T47D (cell line): ENCODE measurements around the gene STX18.
"Not testable (repeated sequence)": the region's sequence is repeated elsewhere in the genome, so short reads cannot be mapped to it uniquely, and the experiment has no call there.

Source experiments
- DNase-seq, 2 experiments: peaks; one replicate each; pipeline versions ENCODE4 v3.0.0 to v3.0.0-alpha.2; 2011 to 2012; ENCODE audit warnings: low read depth in 1 of 2, low spot score in 1 of 2
- JUND ChIP-seq: IDR thresholded peaks from 2 replicates; pipeline ENCODE4 v1.6.1; 2012; ENCODE audit warnings: low read depth
- in situ Hi-C: cut with HindIII; loops from 2 replicates; pipeline ENCODE4 v1.10.0; 2016; ENCODE audit warnings: low sequenced_read_pairs, low pct_unique_long_range_greater_than_20kb

STX18 gene

DNA sequence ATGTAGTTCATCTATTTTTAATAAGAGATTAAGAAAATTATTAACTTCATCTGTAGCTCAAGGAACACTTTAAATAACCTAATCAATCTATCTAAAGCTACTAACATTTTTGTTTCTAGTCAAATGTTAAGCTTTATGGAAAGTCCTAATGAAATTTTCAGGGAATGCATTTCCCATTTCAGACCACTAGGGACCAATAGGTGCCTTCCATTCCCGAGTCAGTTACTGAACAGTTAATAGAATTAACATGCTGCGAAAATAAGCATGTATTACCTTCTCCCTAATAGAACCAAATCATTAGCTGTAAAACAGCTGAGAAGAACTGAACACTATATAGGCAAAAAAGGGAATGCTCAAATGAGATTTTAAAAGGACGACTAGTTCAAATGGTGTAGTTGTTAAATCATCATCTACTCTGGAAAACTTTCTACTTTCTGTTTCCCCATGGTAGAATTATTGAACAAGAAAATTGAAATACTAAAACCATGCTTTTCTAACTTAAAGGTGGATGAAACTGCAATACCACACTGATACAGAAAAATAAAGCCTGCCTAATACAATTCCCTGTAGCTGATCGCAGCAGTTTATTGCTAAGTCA, 22.5 kb downstream of the STX18 start:
- no peak for TF ChIP-seq JUND
- in situ Hi-C loops, result no loop called here
- DNase-seq, result peak in 1 of 2 experiments; percentile 41

DNA sequence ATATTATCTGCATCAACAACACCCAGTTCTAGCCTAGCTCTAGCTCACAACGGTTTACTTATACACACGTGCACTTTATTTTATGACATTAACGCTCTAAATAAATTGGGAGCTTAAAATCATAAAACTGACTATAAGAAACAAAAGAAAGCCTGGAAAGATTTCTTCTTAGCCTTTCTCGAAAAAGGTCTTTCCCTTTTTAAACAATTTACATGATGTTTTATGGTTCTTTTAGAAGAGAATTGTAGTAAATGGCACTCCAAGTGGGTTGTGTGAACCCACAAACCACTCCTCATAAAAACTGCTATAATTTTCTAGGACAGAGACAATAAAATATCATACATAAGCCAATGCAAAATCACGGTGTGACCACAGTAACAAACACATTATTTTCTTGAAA, 23.1 kb downstream of the STX18 start:
- in situ Hi-C loops, result no loop called here
- no peak for TF ChIP-seq JUND
- DNase-seq, result no peak

DNA sequence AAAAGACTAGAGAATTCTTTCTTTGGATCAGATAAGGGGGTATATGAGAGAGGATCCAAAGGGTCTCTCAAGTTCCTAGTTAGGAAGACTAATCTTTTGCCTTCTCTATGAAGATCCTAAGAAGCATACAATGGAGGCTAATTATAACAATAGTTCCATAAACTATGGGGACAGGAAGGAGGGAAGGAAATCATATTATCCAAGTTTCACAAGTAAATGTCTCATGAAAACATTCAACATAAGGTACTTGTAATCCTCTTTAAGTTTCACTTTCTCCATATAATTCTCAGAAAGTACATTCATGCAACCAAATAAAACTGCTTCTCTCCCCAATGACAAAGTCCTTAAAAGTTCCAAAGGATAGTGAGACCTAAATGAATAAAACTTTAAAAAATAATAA, 27.1 kb downstream of the STX18 start:
- DNase-seq, result no peak
- in situ Hi-C loops, result no loop called here
- TF ChIP-seq JUND, result no peak

DNA sequence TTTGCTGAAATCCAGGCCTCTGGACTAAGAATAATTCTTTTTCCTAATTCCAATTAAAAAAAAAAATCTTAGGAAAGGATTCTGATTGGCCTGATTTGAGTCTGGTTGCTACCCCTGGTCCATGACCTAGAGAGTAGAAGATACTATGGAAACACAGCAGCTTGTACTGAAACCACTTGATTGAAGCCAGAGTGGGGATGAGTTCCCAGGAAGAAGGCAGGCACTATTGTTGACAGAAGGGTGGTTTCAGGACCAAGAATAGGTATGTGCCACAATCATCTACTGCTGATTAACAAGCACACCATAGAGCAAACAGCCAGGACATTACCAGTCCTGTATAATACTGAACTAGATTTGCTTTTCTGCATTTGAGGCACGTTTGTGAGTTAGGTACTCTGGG, 29.6 kb downstream of the STX18 start:
- in situ Hi-C loops, result no loop called here
- TF ChIP-seq JUND, result no peak
- no peak for DNase-seq

DNA sequence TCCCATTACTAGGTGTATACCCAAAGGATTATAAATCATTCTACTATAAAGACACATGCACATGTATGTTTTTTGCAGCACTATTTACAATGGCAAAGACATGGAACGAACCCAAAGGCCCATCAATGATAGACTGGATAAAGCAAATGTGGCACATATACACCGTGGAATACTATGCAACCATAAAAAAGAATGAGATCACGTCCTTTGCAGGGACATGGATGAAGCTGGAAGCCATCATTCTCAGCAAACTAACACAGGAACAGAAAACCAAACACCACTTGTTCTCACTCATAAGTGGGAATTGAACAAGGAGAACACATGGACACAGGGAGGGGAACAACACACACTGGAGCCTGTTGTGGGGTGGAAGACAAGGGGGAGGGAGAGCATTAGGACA, 31.2 kb downstream of the STX18 start:
- DNase-seq, in situ Hi-C loops: not testable (repeated sequence)

DNA sequence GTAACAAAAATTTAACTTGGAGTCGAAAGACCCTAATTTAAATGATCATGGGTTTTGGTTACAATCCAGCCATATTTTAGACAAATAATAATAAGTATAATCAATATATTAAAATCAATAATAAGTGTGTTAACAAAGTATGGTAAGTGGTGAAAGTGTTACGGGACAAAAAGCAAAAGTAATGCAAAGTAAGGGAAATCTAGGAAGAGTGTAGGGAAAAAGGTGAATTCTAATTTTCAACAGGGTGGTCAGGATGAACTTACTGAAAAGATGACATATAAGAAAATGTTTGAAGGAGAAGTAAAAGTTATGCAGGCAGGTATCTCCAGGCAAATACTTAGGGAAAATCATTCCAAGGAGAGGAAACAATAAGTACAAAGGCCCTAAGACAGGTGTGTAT, 32.3 kb downstream of the STX18 start:
- DNase-seq, result no peak
- in situ Hi-C loops, result no loop called here
- TF ChIP-seq JUND, result no peak

DNA sequence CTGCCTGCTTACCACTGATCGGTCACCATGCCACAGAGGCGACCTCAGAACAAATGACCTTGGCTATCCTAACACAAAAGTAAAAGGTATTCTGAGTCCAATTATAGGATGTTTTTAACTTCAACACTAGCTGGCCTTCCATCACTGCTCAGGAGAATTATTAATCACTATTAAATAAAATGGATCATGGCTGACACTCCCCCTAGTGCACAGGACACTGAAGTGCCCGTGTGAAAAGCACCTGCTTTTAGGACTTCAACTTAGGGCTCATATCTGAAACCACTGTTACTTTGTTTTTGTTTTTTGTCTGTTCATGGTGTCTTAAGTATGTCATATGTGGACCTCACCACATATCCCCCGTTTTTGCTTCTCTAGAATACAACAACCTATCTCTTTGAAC, 33.9 kb downstream of the STX18 start:
- TF ChIP-seq JUND, result no peak
- peak in 1 of 2 experiments; percentile 19 for DNase-seq
- in situ Hi-C loops, result no loop called here

DNA sequence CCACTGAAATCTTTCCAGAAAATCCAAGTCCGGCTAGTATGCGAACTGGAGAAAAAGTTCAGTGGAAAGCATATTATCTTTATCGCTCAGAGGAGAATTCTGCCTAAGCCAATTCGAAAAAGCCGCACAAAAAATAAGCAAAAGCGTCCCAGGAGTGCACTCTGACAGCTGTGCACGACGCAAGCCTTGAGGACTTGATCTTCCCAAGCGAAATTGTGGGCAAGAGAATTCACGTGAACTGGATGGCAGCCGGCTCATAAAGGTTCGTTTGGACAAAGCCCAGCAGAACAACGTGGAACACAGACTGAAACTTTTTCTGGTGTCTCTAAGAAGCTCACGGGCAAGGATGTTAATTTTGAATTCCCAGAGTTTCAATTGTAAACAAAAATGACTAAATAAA, 34.4 kb downstream of the STX18 start:
- no peak for DNase-seq
- in situ Hi-C loops, result no loop called here
- no peak for TF ChIP-seq JUND

DNA sequence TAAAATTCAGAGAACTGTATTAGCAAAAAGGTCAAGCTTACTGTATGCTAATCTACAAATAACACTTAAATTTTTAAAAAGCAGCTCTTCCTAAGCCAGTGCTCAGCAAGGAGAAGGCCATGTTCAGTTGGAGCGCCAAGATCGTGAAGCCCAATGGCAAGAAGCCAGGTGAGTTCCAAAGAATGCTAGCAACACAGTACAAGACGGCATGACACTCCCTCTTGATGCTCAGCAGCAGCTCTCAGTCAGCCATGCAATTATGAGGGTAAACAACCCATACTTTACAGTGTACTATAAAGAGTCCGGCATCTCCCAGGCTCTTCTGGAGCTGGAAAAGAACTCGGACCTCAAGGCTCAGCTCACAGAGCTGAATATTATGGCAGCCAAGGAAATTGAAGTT, 34.9 kb downstream of the STX18 start:
- no peak for DNase-seq
- TF ChIP-seq JUND, result no peak
- in situ Hi-C loops, result no loop called here

DNA sequence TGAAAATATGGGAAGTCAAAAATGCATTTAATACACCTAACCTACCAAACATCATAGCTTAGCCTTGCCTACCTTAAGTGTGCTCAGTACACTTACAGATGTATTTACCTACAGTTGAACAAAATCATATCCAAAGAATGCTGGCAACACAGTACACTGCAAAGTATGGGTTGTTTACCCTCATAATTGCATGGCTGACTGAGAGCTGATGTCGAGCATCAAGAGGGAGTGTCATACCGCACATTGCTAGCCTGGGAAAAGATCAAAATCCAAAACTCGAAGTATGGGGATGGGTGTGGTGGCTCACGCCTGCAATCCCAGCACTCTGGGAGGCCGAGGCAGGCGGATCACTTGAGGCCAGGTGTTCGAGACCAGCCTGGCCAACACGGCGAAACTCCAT, 36.6 kb downstream of the STX18 start:
- DNase-seq, in situ Hi-C loops: not testable (repeated sequence)

DNA sequence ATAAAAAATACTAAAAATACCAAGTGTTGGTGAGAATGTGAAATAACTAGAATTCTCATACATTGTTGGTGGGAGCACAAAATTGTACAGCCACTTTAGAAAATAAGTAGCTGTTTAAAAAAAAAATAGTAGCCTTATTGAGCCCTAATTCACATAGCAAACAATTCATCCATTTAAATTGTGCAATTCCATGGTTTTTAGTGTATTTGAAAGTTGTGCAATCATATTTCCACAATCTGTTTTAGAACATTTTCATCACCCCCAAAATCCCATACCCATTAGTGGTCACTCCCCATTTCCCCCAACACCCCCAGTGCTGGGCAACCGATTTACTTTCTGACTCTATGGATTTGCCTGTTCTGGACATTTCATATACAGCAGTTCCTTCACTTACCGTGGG, 37.1 kb downstream of the STX18 start:
- TF ChIP-seq JUND, result no peak
- in situ Hi-C loops, result no loop called here
- no peak for DNase-seq

DNA sequence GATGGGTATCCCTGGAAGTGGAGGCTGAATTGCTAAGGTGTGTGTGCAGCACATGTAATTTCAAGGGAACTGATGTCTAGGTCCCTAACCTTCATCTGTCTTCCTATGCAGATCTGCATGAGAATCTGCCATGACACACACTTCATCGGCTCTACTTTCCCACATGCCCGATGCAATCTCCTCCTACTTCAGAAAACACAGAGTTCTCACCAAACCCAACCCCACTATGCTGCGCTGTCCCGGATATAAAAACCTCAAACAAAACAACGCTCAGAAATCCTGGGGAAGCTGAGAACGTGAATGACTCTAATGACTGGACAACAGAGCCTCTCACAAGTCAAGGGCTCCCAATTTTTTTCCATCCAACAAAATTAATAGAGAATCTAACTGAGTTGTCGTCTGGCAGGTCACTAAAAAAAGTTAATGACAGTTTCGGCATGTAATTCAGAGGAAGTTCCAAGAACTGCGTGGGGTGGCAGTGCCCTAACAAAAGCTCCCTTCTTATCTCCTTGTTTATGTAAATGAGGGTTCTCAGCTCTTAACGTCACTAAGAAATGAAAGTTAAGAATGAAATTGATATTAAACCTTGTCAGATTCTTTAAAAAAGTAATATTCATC, 39.0 kb downstream of the STX18 start:
- no peak for TF ChIP-seq JUND
- no peak for DNase-seq
- in situ Hi-C loops, result no loop called here

DNA sequence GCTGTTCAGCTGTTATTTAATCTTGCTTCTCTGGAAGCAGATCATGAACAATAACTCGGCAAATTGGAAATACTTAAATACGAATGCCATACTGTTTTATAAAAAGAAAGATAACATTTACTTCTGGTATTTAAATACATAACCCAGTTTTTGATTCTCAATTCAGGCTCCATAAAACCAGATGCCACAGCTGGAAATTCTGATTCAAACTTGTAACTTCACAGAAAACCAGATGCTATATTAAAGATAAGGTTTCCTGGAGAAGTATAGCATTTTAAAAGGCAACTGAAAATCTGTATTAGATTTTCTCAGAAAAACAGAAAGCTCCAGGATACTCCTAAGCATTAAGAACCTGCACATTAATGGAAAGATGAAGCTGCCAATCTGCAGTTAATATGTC, 40.2 kb downstream of the STX18 start:
- in situ Hi-C loops, result no loop called here
- TF ChIP-seq JUND, result no peak
- DNase-seq, result no peak
